Activated CD4-positive, alpha-beta T cell treated with anti-CD3 and anti-CD28 coated beads, Interleukin-2, amount 50 U/mL, for 16 hours (primary cell): ENCODE results near the gene AP4S1.
"Not testable (repeated sequence)": the region's sequence is repeated elsewhere in the genome, so short reads cannot be mapped to it uniquely, and the experiment has no call there.

Experiments
- DNase-seq: peaks from one replicate; pipeline ENCODE4 v3.0.0-alpha.2; 2020

The AP4S1 gene

GRCh38 chr14:31090883-31091764 lies 65.7 kb downstream of the AP4S1 start:
- no peak for DNase-seq

- no peak for DNase-seq
Observed at GRCh38 chr14:31092160-31092708, 66.8 kb downstream of the AP4S1 start.

DNA sequence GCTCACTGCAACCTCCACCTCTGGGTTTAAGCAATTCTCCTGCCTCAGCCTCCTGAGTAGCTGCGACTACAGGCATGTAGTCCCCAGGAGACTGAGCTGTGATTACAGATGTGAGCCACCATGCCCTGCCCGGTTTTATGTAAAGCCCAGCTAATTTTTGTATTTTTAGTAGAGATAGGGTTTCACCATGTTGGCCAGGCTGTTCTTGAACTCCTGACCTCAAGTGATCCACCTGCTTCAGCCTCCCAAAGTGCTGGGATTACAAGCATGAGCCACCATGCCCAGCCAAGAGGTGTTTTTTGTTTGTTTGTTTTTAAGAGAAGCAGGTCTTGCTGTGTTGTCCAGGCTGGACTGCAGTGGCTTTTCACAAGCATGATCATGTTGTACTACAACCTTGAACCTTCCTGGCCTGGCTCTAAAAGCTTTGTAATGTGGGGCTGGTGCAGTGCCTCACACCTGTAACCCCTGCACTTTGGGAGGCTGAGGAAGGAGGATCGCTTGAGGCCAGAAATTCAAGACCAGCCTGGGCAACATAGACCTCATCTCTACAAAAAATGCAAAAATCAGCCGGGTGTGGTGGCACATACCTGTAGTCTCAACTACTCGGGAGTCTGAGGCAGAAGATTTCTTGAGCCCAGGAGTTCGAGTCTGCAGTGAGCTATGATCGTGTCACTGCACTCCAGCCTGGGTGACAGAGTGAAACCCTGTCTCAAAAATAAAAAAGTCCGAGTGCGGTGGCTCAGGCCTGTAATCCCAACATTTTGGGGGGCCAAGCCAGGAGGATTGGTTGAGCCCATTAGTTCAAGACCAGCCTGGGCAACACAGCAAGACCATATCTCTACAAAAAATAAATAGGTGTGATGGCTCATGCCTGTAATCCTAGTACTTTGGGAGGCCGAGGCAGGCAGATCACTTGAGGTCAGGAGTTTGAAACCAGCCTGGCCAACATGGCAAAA lies 68.7 kb downstream of the AP4S1 start:
- not testable (repeated sequence) for DNase-seq

DNA sequence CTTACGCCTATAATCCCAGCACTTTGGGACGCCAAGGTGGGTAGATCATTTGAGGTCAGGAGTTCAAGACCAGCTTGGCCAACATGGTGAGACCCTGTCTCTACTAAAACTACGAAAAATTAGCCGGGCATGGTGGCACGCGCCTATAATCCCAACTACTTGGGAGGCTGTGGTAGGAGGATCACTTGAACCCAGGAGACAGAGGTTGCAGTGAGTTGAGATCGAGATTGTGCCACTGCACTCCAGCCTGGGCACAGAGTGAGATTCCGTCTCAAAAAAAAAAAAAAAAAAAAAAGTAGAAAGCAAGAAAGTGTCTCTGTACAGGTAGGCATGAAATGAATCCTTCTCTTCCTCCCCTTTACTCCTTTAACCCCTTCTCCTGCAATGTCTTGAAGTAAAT lies 70.4 kb downstream of the AP4S1 start:
- DNase-seq, result not testable (repeated sequence)

GRCh38 chr14:31096255-31096654 lies 70.8 kb downstream of the AP4S1 start:
- DNase-seq, result no peak

- no peak for DNase-seq
Observed at GRCh38 chr14:31097081-31097480, 71.6 kb downstream of the AP4S1 start.

DNA sequence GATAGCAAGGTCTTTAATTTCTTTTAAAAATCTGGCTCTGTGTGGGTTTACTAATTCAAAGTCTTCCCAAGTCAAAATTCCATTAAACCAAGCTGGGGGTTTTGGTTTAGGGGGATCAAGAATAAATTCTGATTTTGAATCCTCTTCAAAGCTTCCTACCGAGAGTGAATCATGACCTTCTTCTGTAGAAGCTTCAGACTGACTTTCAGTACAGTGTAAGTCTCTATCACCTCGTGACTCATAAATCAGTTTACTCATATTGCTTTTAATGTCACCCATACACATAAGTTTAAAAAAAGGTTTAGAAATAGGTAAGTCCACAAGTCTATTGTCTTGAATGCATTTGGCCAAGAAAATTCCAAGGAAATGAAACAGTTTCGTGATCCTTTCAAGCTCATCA lies 81.3 kb downstream of the AP4S1 start:
- peak; percentile 25 for DNase-seq

GRCh38 chr14:31109257-31109656 lies 83.8 kb downstream of the AP4S1 start:
- DNase-seq, result no peak

DNA sequence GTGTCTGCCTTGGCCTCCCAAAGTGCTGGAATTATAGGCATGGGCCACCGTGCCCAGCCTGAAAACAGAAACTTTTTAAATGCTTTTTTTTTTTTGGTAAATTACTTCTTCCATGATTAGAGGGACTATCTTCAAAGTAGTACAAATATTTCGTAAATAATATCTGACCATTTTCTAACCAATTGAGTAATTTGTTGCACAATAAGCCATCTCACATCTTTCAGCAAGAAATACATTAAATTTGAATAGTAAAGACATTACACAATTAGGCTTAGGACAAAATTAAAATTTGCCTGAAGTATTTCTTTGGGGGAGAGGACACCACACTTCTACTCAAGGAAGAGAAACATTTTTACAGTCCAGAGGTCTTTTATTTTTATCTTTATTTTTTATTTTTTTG lies 85.4 kb downstream of the AP4S1 start:
- no peak for DNase-seq

DNA sequence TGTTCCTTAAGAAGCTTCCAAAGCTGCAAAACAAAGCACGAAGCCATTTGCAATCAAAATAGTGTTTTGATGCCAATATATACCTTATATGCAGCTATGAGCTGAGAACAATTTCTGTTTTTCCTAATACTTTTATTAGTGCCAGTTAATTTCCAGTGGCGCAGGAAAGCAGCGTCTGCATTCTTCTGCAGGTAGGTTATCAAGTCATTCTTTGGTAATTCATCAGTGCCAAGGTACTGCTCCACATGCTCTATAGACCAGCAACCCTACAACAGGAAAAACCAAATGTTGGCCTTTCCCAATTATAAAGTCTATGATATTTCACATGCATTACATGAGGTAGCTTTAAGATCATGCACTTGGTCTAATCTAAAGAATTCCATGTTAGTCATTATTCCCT lies 88.3 kb downstream of the AP4S1 start:
- no peak for DNase-seq

DNA sequence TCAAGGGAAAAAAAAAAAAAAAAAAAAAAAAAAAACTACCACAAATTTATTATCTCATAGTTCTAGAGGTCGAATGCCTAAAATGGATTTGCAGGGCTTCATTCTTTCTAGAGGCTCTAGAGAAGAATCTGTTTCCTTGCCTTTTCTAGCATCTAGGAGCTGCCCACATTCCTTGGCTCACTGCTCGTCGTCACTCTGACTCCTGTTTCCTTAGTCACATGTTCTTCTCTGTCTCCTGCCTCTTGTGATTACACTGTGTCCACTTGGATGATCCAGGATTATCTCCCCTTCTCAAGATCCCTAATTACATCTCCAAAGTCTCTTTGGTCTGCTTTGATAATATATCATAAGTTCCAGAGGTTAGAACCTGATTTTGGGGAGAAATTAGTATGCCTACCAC lies 93.4 kb downstream of the AP4S1 start:
- DNase-seq, result no peak

DNA sequence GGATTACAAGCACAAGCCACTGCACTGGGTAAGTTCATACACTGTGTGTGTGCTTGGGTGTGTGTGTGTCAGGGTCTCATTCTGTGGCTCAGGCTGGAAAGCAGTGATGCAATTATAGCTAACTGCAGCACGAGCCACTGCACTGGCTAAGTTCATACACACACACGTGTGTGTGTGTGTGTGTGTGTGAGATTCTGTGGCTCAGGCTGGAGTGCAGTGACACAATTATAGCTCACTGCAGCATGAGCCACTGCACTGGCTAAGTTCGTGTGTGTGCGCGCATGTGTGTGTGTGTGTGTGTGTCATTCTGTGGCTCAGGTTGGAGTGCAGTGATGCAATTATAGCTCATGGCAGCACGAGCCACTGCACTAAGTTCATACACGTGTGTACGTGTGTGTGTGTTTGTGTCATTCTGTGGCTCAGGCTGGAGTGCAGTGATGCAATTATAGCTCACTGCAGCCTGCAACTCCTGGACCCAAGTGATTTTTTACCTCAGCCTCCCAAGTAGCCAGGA lies 96.7 kb downstream of the AP4S1 start:
- no peak for DNase-seq

DNA sequence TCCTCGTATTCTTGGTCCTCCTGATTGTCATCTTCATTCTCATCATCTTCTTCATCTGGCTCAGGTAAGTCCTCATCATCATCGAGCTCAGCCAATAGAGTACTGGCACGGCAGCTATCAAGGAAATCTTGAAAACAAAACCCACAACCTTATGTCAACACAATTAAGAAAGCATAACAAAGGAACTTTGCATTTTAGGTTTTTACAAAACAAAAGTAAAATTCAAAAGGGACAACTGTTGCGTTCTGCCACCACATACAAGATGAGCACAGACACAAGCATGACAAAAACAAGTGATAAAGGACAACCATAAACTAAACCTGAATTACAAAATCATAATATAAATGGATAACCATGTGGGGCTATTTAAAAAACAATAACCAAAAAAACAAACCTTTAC lies 97.5 kb downstream of the AP4S1 start:
- DNase-seq, result no peak

GRCh38 chr14:31124197-31124596 lies 98.7 kb downstream of the AP4S1 start:
- DNase-seq, result peak; percentile 74

- no peak for DNase-seq
Observed at GRCh38 chr14:31125231-31125630, 99.8 kb downstream of the AP4S1 start.

- no peak for DNase-seq
Observed at GRCh38 chr14:31126680-31127079, 101.2 kb downstream of the AP4S1 start.

DNA sequence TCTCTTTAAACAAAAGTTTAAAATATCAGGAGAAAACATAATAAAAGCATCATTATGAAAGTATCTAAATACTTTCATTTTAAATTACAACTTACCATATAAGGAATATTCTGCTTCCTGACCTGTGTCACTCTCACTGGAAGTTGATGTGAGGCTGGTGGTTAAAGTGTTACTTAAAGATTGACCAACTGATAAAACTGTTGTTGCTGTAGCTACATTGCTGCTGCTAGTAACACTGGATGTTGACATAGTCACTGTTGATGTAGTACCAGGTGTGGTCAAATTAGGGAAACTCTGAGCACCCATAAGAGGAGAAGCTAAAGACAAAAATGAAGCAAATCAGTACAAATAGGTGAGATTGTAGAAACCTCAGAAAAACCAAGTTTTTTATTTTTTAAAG lies 102.2 kb downstream of the AP4S1 start:
- peak; percentile 87 for DNase-seq

GRCh38 chr14:31128601-31129526 lies 103.4 kb downstream of the AP4S1 start:
- DNase-seq, result no peak

- DNase-seq, result no peak
Observed at GRCh38 chr14:31133133-31133532, 107.7 kb downstream of the AP4S1 start.

- no peak for DNase-seq
Observed at GRCh38 chr14:31137214-31137889, 111.9 kb downstream of the AP4S1 start.

DNA sequence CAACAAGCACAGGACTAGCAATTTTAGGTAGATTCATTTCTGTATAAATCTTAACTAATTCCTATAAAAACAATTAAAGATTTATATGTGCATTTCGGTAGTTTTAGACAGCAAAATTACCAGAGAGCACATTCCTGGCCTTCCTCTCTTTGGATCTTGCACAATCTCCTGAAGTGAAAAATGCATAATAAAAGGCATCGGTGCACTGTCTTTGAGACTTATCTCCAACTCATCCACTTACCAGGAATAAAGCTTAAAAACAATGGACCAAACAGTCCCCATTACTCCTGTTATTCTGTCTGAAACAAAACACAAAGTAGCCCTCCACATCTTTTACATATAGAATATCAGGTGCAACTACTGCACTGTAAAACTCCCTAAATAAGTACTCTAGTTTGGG lies 112.9 kb downstream of the AP4S1 start:
- no peak for DNase-seq
